GM18951 (cell line): Measurements from ENCODE around the gene HOXC13.

Experiments
- POLR2A ChIP-seq: IDR thresholded peaks from 4 replicates; pipeline ENCODE4 v1.6.1; 2011; ENCODE audit warnings: mild to moderate bottlenecking; ENCODE audit not compliant: insufficient read length, insufficient read depth; ENCODE audit errors: extremely low read depth
- in situ Hi-C: fragments of 300-500 bp; cut with MboI; formaldehyde crosslinking; loops from one replicate; pipeline ENCODE4 v1.12.0; 2022; ENCODE audit warnings: low sequenced_read_pairs, mixed read lengths, inconsistent platforms; ENCODE audit not compliant: unreplicated experiment

Gene HOXC13

GRCh38 chr12:53973236-53974042, 34.8 kb downstream of the HOXC13 start:
- no peak for TF ChIP-seq POLR2A
- in situ Hi-C loops, result no loop called here

GRCh38 chr12:53974084-53975063, 35.7 kb downstream of the HOXC13 start, which contains the start of gene HOTAIR:
Gene HOTAIR (minus strand): TSS chr12:53974954.
- in situ Hi-C loops, result no loop called here
- TF ChIP-seq POLR2A, result no peak

GRCh38 chr12:53975064-53975471, 36.4 kb downstream of the HOXC13 start:
- no peak for TF ChIP-seq POLR2A
- in situ Hi-C loops, result no loop called here

GRCh38 chr12:53975479-53976152, 37.0 kb downstream of the HOXC13 start:
- in situ Hi-C loops, result no loop called here
- no peak for TF ChIP-seq POLR2A

- in situ Hi-C loops, result no loop called here
- TF ChIP-seq POLR2A, result no peak
Measured at GRCh38 chr12:53976172-53976822, 37.7 kb downstream of the HOXC13 start.

GRCh38 chr12:53976823-53977595, 38.4 kb downstream of the HOXC13 start:
- TF ChIP-seq POLR2A, result no peak
- in situ Hi-C loops, result no loop called here

- no peak for TF ChIP-seq POLR2A
- in situ Hi-C loops, result no loop called here
Measured at GRCh38 chr12:53977596-53978445, 39.2 kb downstream of the HOXC13 start.

- in situ Hi-C loops, result no loop called here
- no peak for TF ChIP-seq POLR2A
Measured at GRCh38 chr12:53978477-53979356, 40.1 kb downstream of the HOXC13 start.

- TF ChIP-seq POLR2A, result no peak
- in situ Hi-C loops, result no loop called here
Measured at GRCh38 chr12:53980104-53980801, 41.6 kb downstream of the HOXC13 start.
